Right lobe of liver (tissue), 6 donors: ENCODE measurements around the gene ZBTB7C. TPM values are rescaled to one million over a fixed set of nuclear protein-coding genes. Genes with fewer than 3 reads are reported as not detected.
A peak's percentile ranks its signal among the peaks of the same experiment; 100 is the strongest.

Experiments
- ATAC-seq, 4 donors: fragments of 200-7000 bp; cut with Tn5 transposase; one replicate each; pipeline ENCODE4 v1.9.1; 2020; ENCODE audit warnings: mild to moderate bottlenecking in 4 of 4, moderate library complexity in 4 of 4
- DNase-seq, 3 donors: peaks; one replicate each; pipeline ENCODE4 v3.0.0-alpha.2; 2020
- H3K27ac ChIP-seq, 3 donors: fragments of 200-600 bp; one replicate each; pipeline ENCODE4 v1.8.0; 2022
- H3K27me3 ChIP-seq, 2 donors: fragments of 200-600 bp; one replicate each; pipeline ENCODE4 v1.8.0; 2022
- H3K36me3 ChIP-seq, 4 donors: fragments of 200-600 bp; sonication (generic) in 1 of 4; one replicate each; pipeline versions ENCODE4 v1.5.1 to v1.8.0; 2017 to 2022; ENCODE audit warnings: control low read depth in 1 of 4
- H3K4me1 ChIP-seq, 4 donors: fragments of 200-600 bp; sonication (generic) in 1 of 4; one replicate each; pipeline versions ENCODE4 v1.5.1 to v1.8.0; 2017 to 2022; ENCODE audit warnings: control low read depth in 1 of 4
- H3K4me3 ChIP-seq, 3 donors: fragments of 200-600 bp; one replicate each; pipeline ENCODE4 v1.8.0; 2022
- H3K9me3 ChIP-seq, 4 donors: fragments of 200-600 bp; sonication (generic) in 1 of 4; one replicate each; pipeline versions ENCODE4 v1.5.1 to v1.8.0; 2017 to 2022; ENCODE audit warnings: control low read depth in 1 of 4
- CTCF ChIP-seq, 4 donors: fragments of 200-600 bp in 3 of 4; fragments of 450-650 bp in 1 of 4; IDR thresholded peaks; one replicate each; pipeline versions ENCODE4 v1.5.1 to v1.8.0; 2016 to 2022; ENCODE audit warnings: antibody characterized with exemption in 4 of 4, mild to moderate bottlenecking in 2 of 4
- POLR2A ChIP-seq: fragments of 450-650 bp; IDR thresholded peaks from one replicate; pipeline ENCODE4 v1.6.1; 2017; ENCODE audit warnings: antibody characterized with exemption, mild to moderate bottlenecking
- WGBS: methylation state at CpG from one replicate; pipeline ENCODE4 v1.1.6; 2018; ENCODE audit warnings: low coverage, low lambda C conversion rate; ENCODE audit not compliant: insufficient coverage; ENCODE audit errors: missing lambda C conversion rate; 5-methylcytosine and 5-hydroxymethylcytosine counted together
- intact Hi-C, 2 donors: fragments of 100-400 bp; cut with DNase I; formaldehyde crosslinking; loops; one replicate each; pipeline versions ENCODE4 v1.11.2 to v1.14.1; 2022
- total RNA-seq, 6 experiments: library from RNA; depleted of rRNA in 2 of 6; stranded (reverse); fragments of >200 nt in 2 of 6; fragmentation: NEBNext Ultra II Directional in 3 of 6; extraction: Animal tissue kit (Norgen Biotek cat#: 25700) in 3 of 6; gene quantifications; one replicate each; pipeline versions ENCODE4 v1.1.0 to v1.2.4, GENCODE V29; 2016 to 2023
- donor health status: DM: no; HTN: yes; CAD: no.
- donor health status: DM: no; HTN: no; CAD: no.
- donor health status: DM: no; HTN: no; CAD: no.
- donor health status: DM: no; HTN: yes; CAD: no.
- donor health status: DM: no; HTN: yes; CAD: no.

Gene ZBTB7C
- total RNA-seq, 6 experiments from 2014 or later, result 1.1 to 1.7 (median 1.3) TPM

GRCh38 chr18:48142994-48143393 is 266.2 kb downstream of the ZBTB7C start:
- no peak for ATAC-seq
- Histone ChIP-seq H3K27me3 (no peaks in the 10 kb centered on the region), H3K27ac (no peak overlapping the region), H3K4me3 (no peak overlapping the region), H3K4me1 (no peaks in the 10 kb centered on the region), H3K36me3 (no peaks in the 10 kb centered on the region), H3K9me3 (no peaks in the 10 kb centered on the region)
- 100% methylated on average over 1 of the region's 1 CpG for WGBS
- intact Hi-C loops, result no loop called here
- DNase-seq, result no peak
- no peak for TF ChIP-seq CTCF (IDR thresholded peaks at IDR 0.05)
- TF ChIP-seq POLR2A, result no peak

GRCh38 chr18:48142353-48142752 is 266.8 kb downstream of the ZBTB7C start:
- WGBS, result no CpG with 5 or more reads among the region's 3 CpGs
- no peak for DNase-seq
- Histone ChIP-seq H3K4me1 (no peaks in the 10 kb centered on the region), H3K4me3 (no peak overlapping the region), H3K27ac (no peak overlapping the region), H3K36me3 (no peaks in the 10 kb centered on the region), H3K9me3 (no peaks in the 10 kb centered on the region), H3K27me3 (no peaks in the 10 kb centered on the region)
- intact Hi-C loops, result no loop called here
- TF ChIP-seq POLR2A, result no peak
- TF ChIP-seq CTCF (IDR thresholded peaks at IDR 0.05), result no peak
- no peak for ATAC-seq

GRCh38 chr18:48140731-48141130 is 268.5 kb downstream of the ZBTB7C start:
- no peaks in the 10 kb centered on the region for H3K27me3 ChIP-seq
- no peak overlapping the region for H3K27ac ChIP-seq
- H3K9me3 ChIP-seq, result no peaks in the 10 kb centered on the region
- no peak for ATAC-seq
- TF ChIP-seq POLR2A (no peak), CTCF (IDR thresholded peaks at IDR 0.05) (no peak)
- no peak for DNase-seq
- H3K36me3 ChIP-seq, result no peaks in the 10 kb centered on the region
- peaks cover 0 to 3% (median 0%) of the 10 kb centered on the region in 4 donors for H3K4me1 ChIP-seq
- H3K4me3 ChIP-seq, result no peak overlapping the region
- intact Hi-C loops, result no loop called here
- WGBS, result 93% methylated on average over 5 of the region's 10 CpGs

- DNase-seq (peak in 1 of 3 donors; percentile 66), ATAC-seq (peak; percentile 36 to 69 (median 43))
- Histone ChIP-seq H3K36me3 (no peaks in the 10 kb centered on the region), H3K27me3 (no peaks in the 10 kb centered on the region), H3K27ac (no peak overlapping the region), H3K4me3 (no peak overlapping the region), H3K4me1 (peaks cover 0 to 5% (median 0%) of the 10 kb centered on the region in 4 donors), H3K9me3 (no peaks in the 10 kb centered on the region)
- 65% methylated on average over 8 of the region's 14 CpGs for WGBS
- TF ChIP-seq POLR2A, result no peak
- TF ChIP-seq CTCF (IDR thresholded peaks at IDR 0.05), result no peak
- intact Hi-C loops, result no loop called here
Observed at GRCh38 chr18:48139431-48140347, 269.5 kb downstream of the ZBTB7C start.
